Stomach (tissue), 9 donors: ENCODE data around the gene HOXD13. TPM values are rescaled to one million over a fixed set of nuclear protein-coding genes. Genes with fewer than 3 reads are reported as not detected.

ENCODE experiments used
- DNase-seq, 2 donors: peaks; one replicate each; pipeline versions ENCODE4 v3.0.0 to v3.0.0-alpha.2; 2013 to 2019
- H3K27ac ChIP-seq, 5 donors: fragments of 200-600 bp in 4 of 5; sonication (generic) in 4 of 5; one replicate each; pipeline ENCODE4 v1.5.1; 2013 to 2019; ENCODE audit warnings: mild to moderate bottlenecking in 1 of 5, moderate library complexity in 1 of 5
- H3K27me3 ChIP-seq, 3 donors: fragments of 200-600 bp; sonication (generic); one replicate each; pipeline ENCODE4 v1.5.1; 2017 to 2019; ENCODE audit warnings: mixed run types in 1 of 3
- H3K36me3 ChIP-seq, 4 donors: fragments of 200-600 bp; sonication (generic); 1 replicate in 3 of 4; 2 replicates in 1 of 4; pipeline ENCODE4 v1.5.1; 2016 to 2019
- H3K4me1 ChIP-seq, 4 donors: fragments of 200-600 bp; sonication (generic); one replicate each; pipeline ENCODE4 v1.5.1; 2016 to 2019
- H3K4me3 ChIP-seq, 4 donors: fragments of 200-600 bp; sonication (generic) in 3 of 4; one replicate each; pipeline ENCODE4 v1.5.1; 2016 to 2019; ENCODE audit warnings: mild to moderate bottlenecking in 1 of 4
- H3K9me3 ChIP-seq, 4 donors: fragments of 200-600 bp; sonication (generic); one replicate each; pipeline ENCODE4 v1.5.1; 2016 to 2019
- EP300 ChIP-seq: sonication (generic); formaldehyde crosslinking; IDR thresholded peaks from one replicate; pipeline ENCODE4 v1.6.1; 2017; ENCODE audit warnings: antibody characterized with exemption
- POLR2A ChIP-seq, 4 donors: fragments of 450-650 bp; IDR thresholded peaks; one replicate each; pipeline ENCODE4 v1.6.1; 2016; ENCODE audit warnings: antibody characterized with exemption in 4 of 4, control low read depth in 2 of 4, mild to moderate bottlenecking in 1 of 4, moderate library complexity in 1 of 4
- POLR2AphosphoS5 ChIP-seq, 3 donors: sonication (generic); formaldehyde crosslinking; IDR thresholded peaks; one replicate each; pipeline ENCODE4 v1.6.1; 2016; ENCODE audit warnings: antibody characterized with exemption in 3 of 3
- WGBS, 5 donors: extraction: QIAGEN DNeasy Blood & Tissue Kit in 3 of 5; methylation state at CpG; one replicate each; pipeline versions ENCODE4 v1.1.5 to v1.1.7; 2013 to 2018; 5-methylcytosine and 5-hydroxymethylcytosine counted together
- intact Hi-C: fragments of 100-400 bp; cut with DNase I; formaldehyde crosslinking; loops from one replicate; pipeline ENCODE4 v1.15.1; 2023; ENCODE audit warnings: low total_unique reads
- polyA plus RNA-seq, 3 donors: library from polyadenylated mRNA; stranded (reverse); fragments of 200-250 nt; gene quantifications; one replicate each; pipeline ENCODE4 v1.2.3, GENCODE V29; 2013
- total RNA-seq, 5 donors: library from RNA; depleted of rRNA; stranded (reverse); fragments of >200 nt; gene quantifications; one replicate each; pipeline versions ENCODE4 v1.1.0 to v1.2.3, GENCODE V29; 2014 to 2016
- TF ChIP-seq, protein P1 (sequence below), 7 experiments: fragments of 450-650 bp in 4 of 7; fragments of 200-600 bp in 3 of 7; sonication (generic) in 3 of 7; IDR thresholded peaks; one replicate each; pipeline ENCODE4 v1.5.1; 2016 to 2019; ENCODE audit warnings: antibody characterized with exemption in 7 of 7, control low read depth in 2 of 7, mild to moderate bottlenecking in 1 of 7
- donor health status: healthy with polysubstance abuse.
- donor health status: Bipolar disorder and iron deficiency.
- donor health status: healthy.

The HOXD13 gene
- total and polyA plus RNA-seq, 8 donors, result not detected

DNA sequence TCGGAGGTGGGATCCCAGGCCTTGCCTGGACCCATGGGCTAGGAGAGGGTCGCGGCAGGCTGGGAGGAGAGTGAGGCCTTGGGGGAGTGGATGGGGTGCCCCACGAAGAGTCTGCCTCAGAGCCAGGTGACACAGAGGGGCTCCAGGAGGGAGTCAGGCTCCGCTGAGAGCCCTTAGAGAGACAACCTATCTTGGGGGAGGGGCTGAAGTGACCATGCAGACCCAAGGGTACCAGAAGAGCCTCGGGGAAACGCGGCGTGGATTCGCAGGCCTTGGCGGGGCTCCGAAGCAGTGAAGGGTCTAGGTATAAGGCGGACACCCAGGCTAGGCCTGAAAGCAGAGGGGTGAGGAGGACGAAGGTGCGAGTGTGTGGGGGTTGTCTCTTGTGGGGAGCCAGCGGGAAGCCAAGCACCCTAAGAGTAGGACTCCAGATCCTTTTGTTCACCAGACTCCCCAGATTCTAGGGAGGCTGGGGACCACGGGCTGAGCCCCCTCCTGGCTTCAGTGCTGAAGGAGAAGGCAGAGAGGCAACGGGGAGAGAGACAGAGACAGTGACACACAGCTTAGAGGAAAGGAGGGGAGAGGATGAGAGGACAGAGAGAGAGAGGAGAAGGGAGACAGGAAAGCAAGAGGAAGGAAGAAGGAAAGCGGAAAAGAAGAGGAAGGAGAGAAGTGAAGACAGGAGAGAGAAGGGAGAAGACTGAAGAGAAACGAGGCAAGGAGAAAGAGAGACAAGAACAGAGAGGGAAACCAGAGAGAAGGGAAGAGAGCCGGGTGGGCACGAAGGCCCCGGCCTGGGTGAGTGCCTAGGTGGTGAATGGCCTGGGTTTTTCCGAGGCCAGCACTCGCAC, 13.4 kb downstream of the HOXD13 start:
- Histone ChIP-seq H3K4me1 (peaks cover 30 to 53% (median 40%) of the 10 kb centered on the region in 4 donors), H3K36me3 (no peaks in the 10 kb centered on the region), H3K27me3 (peaks cover 58 to 100% (median 99%) of the 10 kb centered on the region in 3 donors), H3K4me3 (no peak overlapping the region), H3K27ac (no peak overlapping the region), H3K9me3 (peaks cover 0 to 25% (median 0%) of the 10 kb centered on the region in 4 donors)
- WGBS, 5 donors, result 6 to 11% (median 7%) methylated on average over 19 to 25 of the region's 25 CpGs
- TF ChIP-seq, protein P1, sequence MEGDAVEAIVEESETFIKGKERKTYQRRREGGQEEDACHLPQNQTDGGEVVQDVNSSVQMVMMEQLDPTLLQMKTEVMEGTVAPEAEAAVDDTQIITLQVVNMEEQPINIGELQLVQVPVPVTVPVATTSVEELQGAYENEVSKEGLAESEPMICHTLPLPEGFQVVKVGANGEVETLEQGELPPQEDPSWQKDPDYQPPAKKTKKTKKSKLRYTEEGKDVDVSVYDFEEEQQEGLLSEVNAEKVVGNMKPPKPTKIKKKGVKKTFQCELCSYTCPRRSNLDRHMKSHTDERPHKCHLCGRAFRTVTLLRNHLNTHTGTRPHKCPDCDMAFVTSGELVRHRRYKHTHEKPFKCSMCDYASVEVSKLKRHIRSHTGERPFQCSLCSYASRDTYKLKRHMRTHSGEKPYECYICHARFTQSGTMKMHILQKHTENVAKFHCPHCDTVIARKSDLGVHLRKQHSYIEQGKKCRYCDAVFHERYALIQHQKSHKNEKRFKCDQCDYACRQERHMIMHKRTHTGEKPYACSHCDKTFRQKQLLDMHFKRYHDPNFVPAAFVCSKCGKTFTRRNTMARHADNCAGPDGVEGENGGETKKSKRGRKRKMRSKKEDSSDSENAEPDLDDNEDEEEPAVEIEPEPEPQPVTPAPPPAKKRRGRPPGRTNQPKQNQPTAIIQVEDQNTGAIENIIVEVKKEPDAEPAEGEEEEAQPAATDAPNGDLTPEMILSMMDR (IDR thresholded peaks at IDR 0.05), result no peak
- TF ChIP-seq EP300, result no peak
- no peak for TF ChIP-seq POLR2A (IDR thresholded peaks at IDR 0.05)
- TF ChIP-seq POLR2AphosphoS5 (IDR thresholded peaks at IDR 0.05), result no peak
- intact Hi-C loops, result no loop called here
- no peak for DNase-seq

DNA sequence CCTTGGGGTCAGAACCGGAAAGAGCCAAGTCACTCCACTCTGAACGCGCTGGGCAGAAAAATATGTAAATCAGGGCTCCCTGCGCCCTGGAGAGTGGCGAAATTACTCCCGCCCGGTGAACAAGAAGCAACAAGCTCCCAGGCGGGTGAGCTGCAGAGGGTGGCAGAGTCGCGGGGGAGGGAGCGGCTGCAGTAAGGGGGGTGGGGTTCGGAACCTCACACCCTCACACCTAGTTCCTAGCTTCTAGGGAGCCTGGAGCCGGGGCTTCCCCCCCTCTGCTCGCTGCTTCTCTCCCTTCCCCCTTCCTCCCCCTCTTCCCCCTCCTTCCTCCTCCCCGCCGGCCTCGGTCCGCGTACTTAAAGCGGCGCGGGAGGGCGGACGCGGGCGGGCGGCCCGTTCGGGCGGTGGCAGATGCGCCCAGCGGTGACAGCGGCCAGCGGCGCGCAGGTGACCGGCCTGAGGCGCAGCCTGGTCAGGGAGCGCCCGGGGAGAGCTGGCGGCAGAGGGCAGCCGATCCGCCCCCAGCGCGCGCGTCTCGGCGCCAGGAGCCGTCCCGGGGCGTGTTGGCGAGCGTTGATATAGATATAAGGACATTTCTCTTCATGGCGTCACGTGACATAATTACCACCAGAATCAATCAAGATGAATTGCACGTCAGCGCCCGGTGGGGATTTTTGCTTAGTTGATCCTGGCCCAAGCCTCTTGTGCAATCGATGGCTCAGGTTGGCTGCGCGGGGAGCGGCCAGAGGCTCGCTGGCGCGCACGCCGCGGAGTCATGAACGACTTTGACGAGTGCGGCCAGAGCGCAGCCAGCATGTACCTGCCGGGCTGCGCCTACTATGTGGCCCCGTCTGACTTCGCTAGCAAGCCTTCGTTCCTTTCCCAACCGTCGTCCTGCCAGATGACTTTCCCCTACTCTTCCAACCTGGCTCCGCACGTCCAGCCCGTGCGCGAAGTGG, 14.3 kb downstream of the HOXD13 start, which contains the start of gene HOXD11:
Gene HOXD11 (plus strand): TSS at position 700 of the 959 bp plus-strand sequence. CDS start 76 bp downstream, at position 776.
- Histone ChIP-seq H3K4me3 (peak within 1 kb of the TSS; percentile 17 to 40 (median 28)), H3K9me3 (peaks cover 0 to 25% (median 0%) of the 10 kb centered on the region in 4 donors), H3K4me1 (peaks cover 30 to 57% (median 43%) of the 10 kb centered on the region in 4 donors), H3K36me3 (no peaks in the 10 kb centered on the region), H3K27me3 (peaks cover 58 to 100% (median 99%) of the 10 kb centered on the region in 3 donors), H3K27ac (no peak within 1 kb of the TSS)
- DNase-seq, result no peak
- WGBS, 5 donors, result 4 to 8% (median 6%) methylated on average over 55 to 85 of the region's 85 CpGs
- TF ChIP-seq EP300 (no peak), POLR2A (IDR thresholded peaks at IDR 0.05) (no peak), POLR2AphosphoS5 (IDR thresholded peaks at IDR 0.05) (no peak)
- TF ChIP-seq, protein P1 (IDR thresholded peaks at IDR 0.05), result no peak
- intact Hi-C loops, result no loop called here

DNA sequence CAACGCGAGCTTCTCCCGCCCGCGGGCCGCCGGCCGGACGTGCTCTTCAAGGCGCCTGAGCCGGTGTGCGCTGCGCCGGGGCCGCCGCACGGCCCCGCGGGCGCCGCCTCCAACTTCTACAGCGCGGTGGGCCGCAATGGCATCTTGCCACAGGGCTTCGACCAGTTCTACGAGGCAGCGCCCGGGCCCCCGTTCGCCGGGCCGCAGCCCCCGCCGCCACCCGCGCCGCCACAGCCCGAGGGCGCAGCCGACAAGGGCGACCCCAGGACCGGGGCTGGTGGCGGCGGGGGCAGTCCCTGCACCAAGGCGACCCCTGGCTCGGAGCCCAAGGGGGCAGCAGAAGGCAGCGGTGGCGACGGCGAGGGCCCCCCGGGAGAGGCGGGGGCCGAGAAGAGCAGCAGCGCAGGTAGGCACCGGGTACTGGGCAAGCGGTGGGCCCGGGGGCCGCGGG, 15.2 kb downstream of the HOXD13 start:
- peak overlapping the region in 2 of 4 donors; percentile 2 to 13 for H3K4me3 ChIP-seq
- H3K4me1 ChIP-seq, result peaks cover 30 to 61% (median 44%) of the 10 kb centered on the region in 4 donors

More for the DNA sequence above, 15.2 kb downstream of the HOXD13 start:
- Histone ChIP-seq H3K27ac (no peak overlapping the region), H3K9me3 (peaks cover 0 to 25% (median 0%) of the 10 kb centered on the region in 4 donors), H3K36me3 (no peaks in the 10 kb centered on the region), H3K27me3 (peaks cover 63 to 100% (median 99%) of the 10 kb centered on the region in 3 donors)
- DNase-seq, result no peak
- 1 to 6% (median 4%) methylated on average over 16 to 59 of the region's 59 CpGs for WGBS, 5 donors
- intact Hi-C loops, result no loop called here
- TF ChIP-seq, protein P1 (IDR thresholded peaks at IDR 0.05), result no peak
- no peak for TF ChIP-seq POLR2A (IDR thresholded peaks at IDR 0.05)
- TF ChIP-seq POLR2AphosphoS5 (IDR thresholded peaks at IDR 0.05), result no peak
- no peak for TF ChIP-seq EP300
